ENCODE data around the gene TRIO. TPM values are rescaled to one million over a fixed set of nuclear protein-coding genes. Genes with fewer than 3 reads are reported as not detected.

The TRIO gene
- total and polyA plus RNA-seq, 4 donors = 22.0 to 374 (median 191) TPM

DNA sequence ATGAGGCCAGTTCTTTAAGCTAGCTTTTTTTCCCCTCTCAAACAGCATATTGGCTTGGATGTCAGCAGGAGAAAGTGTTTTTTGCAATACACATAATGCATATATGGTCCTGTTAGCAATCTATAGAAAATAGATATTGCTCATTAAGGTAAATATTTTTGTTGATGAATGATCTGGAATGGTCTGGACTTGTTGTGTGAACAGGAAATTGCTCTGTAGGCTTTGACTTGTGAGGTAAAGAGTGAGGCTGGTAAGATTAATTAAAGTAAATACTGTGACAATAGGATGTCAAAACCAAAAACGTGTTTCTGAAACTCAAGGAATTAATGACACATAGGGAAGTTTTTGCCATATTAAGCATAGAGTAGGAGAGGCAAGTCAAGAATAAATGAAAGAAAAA, 176.0 kb downstream of the TRIO start:
- Histone ChIP-seq H3K4me1 (ENCODE audit: control insufficient read depth in 1 of 2, insufficient read depth in 2 of 2, low read length in 2 of 2) (no peaks in the 10 kb centered on the region), H3K36me3 (ENCODE audit: control insufficient read depth in 1 of 2, insufficient read depth in 2 of 2, low read length in 1 of 2) (peaks cover 9 to 10% of the 10 kb centered on the region in 2 donors), H3K4me3 (ENCODE audit: low read length in 2 of 2) (no peak overlapping the region), H3K27me3 (ENCODE audit: control insufficient read depth in 1 of 2, insufficient read depth in 2 of 2, low read length in 1 of 2) (no peaks in the 10 kb centered on the region), H3K9me3 (ENCODE audit: control insufficient read depth, low read length) (no peaks in the 10 kb centered on the region), H3K27ac (ENCODE audit: low read depth in 1 of 2, low read length in 2 of 2) (no peak overlapping the region)
- 27 to 58% methylated on average over 1 of the region's 1 CpG for WGBS, 2 donors
- ATAC-seq (ENCODE audit: low FRiP score) (no peak), DNase-seq (no peak)
- intact Hi-C loops (cut with DNase I) = no loop called here

DNA sequence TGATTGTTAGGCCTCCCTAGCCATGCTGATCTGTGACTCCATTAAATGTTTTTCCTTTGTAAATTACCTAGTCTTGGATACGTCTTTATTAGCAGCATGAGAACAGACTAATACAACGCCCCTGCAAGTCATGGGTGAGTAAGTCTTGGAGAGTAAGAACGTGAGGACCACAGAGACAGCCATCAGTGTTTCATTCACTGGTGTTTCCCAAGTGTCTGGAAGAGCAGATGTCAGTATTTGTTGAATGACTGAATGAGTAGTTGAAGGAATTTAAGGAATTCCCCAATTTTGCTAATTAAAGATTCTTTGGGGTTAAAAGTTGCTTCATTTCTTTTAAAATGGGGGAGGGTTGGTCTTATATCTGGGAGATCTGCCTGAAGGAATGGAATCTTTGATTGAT, 178.8 kb downstream of the TRIO start:
- Histone ChIP-seq H3K27ac (ENCODE audit: low read depth in 1 of 2, low read length in 2 of 2) (no peak overlapping the region), H3K36me3 (ENCODE audit: control insufficient read depth in 1 of 2, insufficient read depth in 2 of 2, low read length in 1 of 2) (peaks cover 4 to 9% of the 10 kb centered on the region in 2 donors), H3K9me3 (ENCODE audit: control insufficient read depth, low read length) (no peaks in the 10 kb centered on the region), H3K4me1 (ENCODE audit: control insufficient read depth in 1 of 2, insufficient read depth in 2 of 2, low read length in 2 of 2) (no peaks in the 10 kb centered on the region), H3K4me3 (ENCODE audit: low read length in 2 of 2) (no peak overlapping the region), H3K27me3 (ENCODE audit: control insufficient read depth in 1 of 2, insufficient read depth in 2 of 2, low read length in 1 of 2) (no peaks in the 10 kb centered on the region)
- WGBS, 2 donors = 92 to 93% methylated on average over 3 of the region's 3 CpGs
- DNase-seq (no peak), ATAC-seq (ENCODE audit: low FRiP score) (no peak)
- intact Hi-C loops (cut with DNase I) = no loop called here

DNA sequence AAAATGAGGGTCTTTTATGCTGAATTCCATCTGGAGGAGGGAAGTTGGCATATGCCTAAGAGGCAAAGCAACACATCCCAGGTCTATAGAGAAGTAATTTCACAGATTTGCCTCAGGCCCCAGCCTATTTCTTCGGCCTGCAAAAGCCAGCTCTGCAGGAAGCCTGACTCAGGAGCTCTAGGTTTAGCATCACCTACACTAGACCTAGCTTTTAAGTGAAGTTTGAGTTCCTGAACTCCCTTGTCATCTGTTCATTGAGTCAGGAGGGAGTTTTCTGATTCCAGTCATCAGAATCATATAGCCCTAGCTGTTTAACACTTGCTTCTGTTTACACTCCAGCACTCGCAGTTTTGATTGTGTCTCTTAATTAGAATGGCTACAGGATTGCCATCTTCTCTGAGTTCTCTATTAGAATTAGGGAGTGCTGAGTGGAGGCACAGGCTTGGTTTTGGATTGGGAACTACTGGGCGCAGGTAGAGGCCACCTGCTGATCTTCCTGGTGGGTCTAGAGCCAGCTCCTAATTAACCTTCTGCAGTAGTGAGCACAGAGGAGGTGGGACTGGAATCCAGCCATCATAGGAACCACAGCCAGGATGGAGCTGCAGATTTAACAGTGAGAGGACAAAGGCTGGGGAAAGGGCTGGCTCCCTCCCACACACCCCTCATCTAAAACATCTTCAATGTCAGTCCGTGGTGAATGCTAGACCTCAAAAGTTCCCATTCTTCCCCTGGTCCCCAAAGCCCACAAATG, 179.5 kb downstream of the TRIO start:
- Histone ChIP-seq H3K9me3 (ENCODE audit: control insufficient read depth, low read length) (no peaks in the 10 kb centered on the region), H3K36me3 (ENCODE audit: control insufficient read depth in 1 of 2, insufficient read depth in 2 of 2, low read length in 1 of 2) (peaks cover 3 to 9% of the 10 kb centered on the region in 2 donors), H3K4me3 (ENCODE audit: low read length in 2 of 2) (no peak overlapping the region), H3K4me1 (ENCODE audit: control insufficient read depth in 1 of 2, insufficient read depth in 2 of 2, low read length in 2 of 2) (no peaks in the 10 kb centered on the region), H3K27ac (ENCODE audit: low read depth in 1 of 2, low read length in 2 of 2) (no peak overlapping the region), H3K27me3 (ENCODE audit: control insufficient read depth in 1 of 2, insufficient read depth in 2 of 2, low read length in 1 of 2) (no peaks in the 10 kb centered on the region)
- intact Hi-C loops (cut with DNase I) = no loop called here
- DNase-seq (no peak), ATAC-seq (ENCODE audit: low FRiP score) (no peak)
- 70 to 84% methylated on average over 4 of the region's 4 CpGs for WGBS, 2 donors

DNA sequence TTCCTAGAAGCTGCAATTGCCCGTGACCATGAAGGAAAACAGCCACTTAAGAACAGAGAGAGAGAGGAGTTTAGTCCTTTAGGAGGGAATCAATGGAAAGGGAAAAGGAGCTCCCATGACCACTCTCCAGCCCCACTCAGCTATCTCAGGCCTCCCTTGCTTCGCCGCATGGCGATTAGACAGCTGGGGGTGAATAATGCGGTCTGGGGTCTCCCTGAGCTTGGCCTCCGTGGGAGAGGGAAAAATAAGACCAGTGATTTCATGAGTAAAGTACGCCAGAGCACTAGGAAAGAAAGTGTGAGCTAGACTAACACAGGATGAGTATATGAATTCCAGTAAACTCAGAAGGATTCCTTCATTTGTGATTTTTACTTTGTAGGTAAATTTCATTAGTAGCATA, 180.3 kb downstream of the TRIO start:
- H3K4me3 ChIP-seq (ENCODE audit: low read length in 2 of 2) = no peak overlapping the region
- no peak for DNase-seq
- H3K27me3 ChIP-seq (ENCODE audit: control insufficient read depth in 1 of 2, insufficient read depth in 2 of 2, low read length in 1 of 2) = no peaks in the 10 kb centered on the region
- H3K27ac ChIP-seq (ENCODE audit: low read depth in 1 of 2, low read length in 2 of 2) = no peak overlapping the region
- WGBS, 2 donors = 89 to 90% methylated on average over 7 of the region's 7 CpGs
- intact Hi-C loops (cut with DNase I) = no loop called here
- no peaks in the 10 kb centered on the region for H3K4me1 ChIP-seq (ENCODE audit: control insufficient read depth in 1 of 2, insufficient read depth in 2 of 2, low read length in 2 of 2)
- no peaks in the 10 kb centered on the region for H3K9me3 ChIP-seq (ENCODE audit: control insufficient read depth, low read length)
- no peak for ATAC-seq (ENCODE audit: low FRiP score)
- peaks cover 3 to 9% of the 10 kb centered on the region in 2 donors for H3K36me3 ChIP-seq (ENCODE audit: control insufficient read depth in 1 of 2, insufficient read depth in 2 of 2, low read length in 1 of 2)

DNA sequence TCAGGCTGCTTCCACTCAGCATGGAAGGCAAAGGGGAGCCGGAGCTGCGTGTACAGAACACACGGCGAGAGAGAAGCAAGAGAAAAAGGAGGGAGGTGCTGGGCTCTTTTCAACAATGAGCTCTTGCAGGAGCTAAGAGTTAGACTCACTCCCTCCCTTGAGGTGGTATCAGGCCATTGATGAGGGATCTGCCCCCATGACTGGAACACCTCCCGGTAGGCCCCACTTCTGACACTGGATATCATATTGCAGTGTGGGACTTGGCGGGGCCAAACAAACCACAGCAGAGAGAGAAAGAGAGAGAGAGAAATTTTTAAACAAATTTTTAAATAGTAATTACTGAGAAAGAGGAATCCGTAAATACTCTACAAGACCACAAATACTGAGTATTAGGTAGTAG, 182.2 kb downstream of the TRIO start:
- H3K4me1 ChIP-seq (ENCODE audit: control insufficient read depth in 1 of 2, insufficient read depth in 2 of 2, low read length in 2 of 2) = no peaks in the 10 kb centered on the region
- intact Hi-C loops (cut with DNase I) = no loop called here
- no peak overlapping the region for H3K27ac ChIP-seq (ENCODE audit: low read depth in 1 of 2, low read length in 2 of 2)
- no peaks in the 10 kb centered on the region for H3K27me3 ChIP-seq (ENCODE audit: control insufficient read depth in 1 of 2, insufficient read depth in 2 of 2, low read length in 1 of 2)
- ATAC-seq (ENCODE audit: low FRiP score) (no peak), DNase-seq (no peak)
- H3K9me3 ChIP-seq (ENCODE audit: control insufficient read depth, low read length) = no peaks in the 10 kb centered on the region
- H3K4me3 ChIP-seq (ENCODE audit: low read length in 2 of 2) = no peak overlapping the region
- WGBS, 2 donors = 87 to 93% methylated on average over 5 to 7 of the region's 7 CpGs
- H3K36me3 ChIP-seq (ENCODE audit: control insufficient read depth in 1 of 2, insufficient read depth in 2 of 2, low read length in 1 of 2) = peaks cover 3 to 9% of the 10 kb centered on the region in 2 donors

DNA sequence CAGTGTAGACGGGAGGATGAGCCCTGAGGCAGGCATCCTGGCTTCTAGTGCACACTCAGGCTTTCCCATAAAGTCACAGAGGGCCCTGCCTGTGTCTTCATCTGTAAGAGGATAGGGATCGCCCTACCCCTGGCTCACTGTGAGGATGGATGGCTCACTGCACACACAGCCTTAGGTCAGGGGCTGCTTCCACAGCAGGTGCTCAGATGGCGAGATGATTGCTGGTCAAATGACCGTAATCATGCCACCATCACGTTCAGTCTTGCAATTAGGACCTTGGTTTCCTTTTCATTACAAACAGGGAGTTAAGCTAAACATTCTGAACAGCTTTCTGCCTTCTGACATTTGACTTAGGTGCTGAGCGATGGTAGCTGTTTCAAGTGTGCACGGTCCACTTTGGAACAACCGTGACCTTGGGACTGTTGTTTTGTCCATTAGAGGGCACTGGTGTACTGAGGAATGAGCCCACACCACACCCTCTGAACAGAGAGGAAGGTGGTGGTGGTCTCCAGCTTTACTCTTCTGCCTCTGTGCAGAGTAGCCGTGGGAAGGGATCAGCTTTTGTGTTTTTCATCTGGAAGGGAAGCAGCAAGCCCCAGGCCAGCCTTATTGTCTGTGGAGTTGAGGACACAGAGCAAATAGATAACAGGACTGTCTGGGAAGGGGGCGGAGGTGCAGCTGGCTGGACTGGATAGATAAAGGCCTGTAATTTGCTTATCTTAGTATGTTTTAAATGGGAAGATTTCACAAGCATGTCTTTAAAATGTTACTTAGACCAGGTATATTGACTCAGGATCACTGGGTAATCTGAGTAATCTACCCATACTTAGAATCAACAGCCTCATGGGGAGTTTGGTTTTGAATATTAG, 183.1 kb downstream of the TRIO start:
- Histone ChIP-seq H3K9me3 (ENCODE audit: control insufficient read depth, low read length) (no peaks in the 10 kb centered on the region), H3K4me1 (ENCODE audit: control insufficient read depth in 1 of 2, insufficient read depth in 2 of 2, low read length in 2 of 2) (no peaks in the 10 kb centered on the region), H3K4me3 (ENCODE audit: low read length in 2 of 2) (no peak overlapping the region), H3K27me3 (ENCODE audit: control insufficient read depth in 1 of 2, insufficient read depth in 2 of 2, low read length in 1 of 2) (no peaks in the 10 kb centered on the region), H3K36me3 (ENCODE audit: control insufficient read depth in 1 of 2, insufficient read depth in 2 of 2, low read length in 1 of 2) (peaks cover 0 to 9% of the 10 kb centered on the region in 2 donors), H3K27ac (ENCODE audit: low read depth in 1 of 2, low read length in 2 of 2) (no peak overlapping the region)
- peak; percentile 62 for ATAC-seq (ENCODE audit: low FRiP score)
- DNase-seq = no peak
- intact Hi-C loops (cut with DNase I) = no loop called here
- 70 to 77% methylated on average over 10 of the region's 10 CpGs for WGBS, 2 donors

DNA sequence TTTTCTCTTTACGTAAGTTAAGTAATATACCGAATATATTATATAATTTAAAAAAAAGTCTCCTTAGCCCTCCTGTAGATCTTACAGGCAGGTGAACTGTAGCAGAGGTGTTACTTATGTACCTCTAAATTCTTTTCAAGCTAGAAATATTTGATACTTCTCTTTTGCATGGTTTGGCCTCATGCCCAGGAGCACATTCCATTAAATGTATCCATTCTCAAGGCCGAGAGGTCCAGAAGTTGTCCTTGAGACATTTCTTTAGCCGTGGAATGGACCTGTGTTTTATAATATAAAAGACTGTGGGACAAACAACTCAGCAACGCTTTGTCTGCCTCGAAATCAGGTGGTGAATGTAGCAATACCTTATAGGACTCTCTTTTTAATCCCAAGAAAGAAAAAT, 184.5 kb downstream of the TRIO start:
- no peak for DNase-seq
- 65 to 69% methylated on average over 6 of the region's 6 CpGs for WGBS, 2 donors
- ATAC-seq (ENCODE audit: low FRiP score) = no peak
- Histone ChIP-seq H3K27me3 (ENCODE audit: control insufficient read depth in 1 of 2, insufficient read depth in 2 of 2, low read length in 1 of 2) (no peaks in the 10 kb centered on the region), H3K4me3 (ENCODE audit: low read length in 2 of 2) (no peak overlapping the region), H3K36me3 (ENCODE audit: control insufficient read depth in 1 of 2, insufficient read depth in 2 of 2, low read length in 1 of 2) (peaks cover 0 to 7% of the 10 kb centered on the region in 2 donors), H3K9me3 (ENCODE audit: control insufficient read depth, low read length) (no peaks in the 10 kb centered on the region), H3K4me1 (ENCODE audit: control insufficient read depth in 1 of 2, insufficient read depth in 2 of 2, low read length in 2 of 2) (no peaks in the 10 kb centered on the region), H3K27ac (ENCODE audit: low read depth in 1 of 2, low read length in 2 of 2) (no peak overlapping the region)
- intact Hi-C loops (cut with DNase I) = no loop called here

DNA sequence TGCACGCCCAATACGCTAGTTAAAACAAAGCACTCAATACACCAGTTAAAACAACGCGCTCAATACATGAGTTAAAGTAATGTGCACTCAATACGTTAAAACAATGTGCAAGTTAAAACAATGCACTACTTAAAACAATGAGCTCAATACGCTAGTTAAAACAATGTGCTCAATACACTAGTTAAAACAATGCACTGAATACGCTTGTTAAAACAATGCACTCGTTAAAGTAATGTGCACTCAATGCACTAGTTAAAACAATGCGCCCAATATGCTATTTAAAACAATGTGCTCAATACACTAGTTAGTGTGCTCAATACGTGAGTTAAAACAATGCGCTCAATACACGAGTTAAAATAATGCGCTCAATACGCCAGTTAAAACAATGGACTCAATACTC, 185.0 kb downstream of the TRIO start:
- H3K27ac ChIP-seq (ENCODE audit: low read depth in 1 of 2, low read length in 2 of 2) = no peak overlapping the region
- no peaks in the 10 kb centered on the region for H3K4me1 ChIP-seq (ENCODE audit: control insufficient read depth in 1 of 2, insufficient read depth in 2 of 2, low read length in 2 of 2)
- DNase-seq = no peak
- no peaks in the 10 kb centered on the region for H3K9me3 ChIP-seq (ENCODE audit: control insufficient read depth, low read length)
- H3K36me3 ChIP-seq (ENCODE audit: control insufficient read depth in 1 of 2, insufficient read depth in 2 of 2, low read length in 1 of 2) = peaks cover 0 to 6% of the 10 kb centered on the region in 2 donors
- no peaks in the 10 kb centered on the region for H3K27me3 ChIP-seq (ENCODE audit: control insufficient read depth in 1 of 2, insufficient read depth in 2 of 2, low read length in 1 of 2)
- ATAC-seq (ENCODE audit: low FRiP score) = no peak
- 94 to 96% methylated on average over 14 of the region's 14 CpGs for WGBS, 2 donors
- no peak overlapping the region for H3K4me3 ChIP-seq (ENCODE audit: low read length in 2 of 2)
- intact Hi-C loops (cut with DNase I) = no loop called here

Measured in aorta (tissue), 5 donors.